ENCODE data around the gene PIP4K2C.
A peak's percentile ranks its signal among the peaks of the same experiment; 100 is the strongest.
"Not testable (repeated sequence)": the region's sequence is repeated elsewhere in the genome, so short reads cannot be mapped to it uniquely, and the experiment has no call there.

PIP4K2C gene

DNA sequence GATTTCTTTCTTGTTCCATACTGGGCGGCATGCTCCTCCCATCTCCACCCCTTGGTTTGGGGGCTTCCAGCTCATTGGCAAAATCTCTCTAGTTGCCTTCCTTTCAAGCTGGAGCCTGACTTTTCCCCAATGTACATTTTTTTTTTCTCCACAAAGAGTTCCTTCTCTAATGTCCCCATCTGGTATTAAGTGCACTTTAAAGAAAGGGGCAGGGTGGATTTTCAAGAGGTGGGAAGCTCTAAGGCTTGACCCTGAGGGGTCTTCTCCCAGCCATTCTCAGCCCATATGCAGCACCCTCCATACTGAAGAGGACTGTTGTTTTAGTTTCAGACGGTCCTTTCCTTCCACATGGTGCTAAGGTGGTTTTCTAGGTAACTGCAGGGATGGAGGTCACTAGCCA, 5.8 kb upstream of the PIP4K2C start:
- Mint-ChIP-seq H3K4me1 (ENCODE audit: low read depth) (peaks cover 4% of the 10 kb centered on the region), H3K36me3 (ENCODE audit: low read depth) (no peaks in the 10 kb centered on the region), H3K27ac (no peak overlapping the region), H3K27me3 (ENCODE audit: low read depth) (no peaks in the 10 kb centered on the region), H3K9me3 (no peaks in the 10 kb centered on the region), H3K4me3 (no peak overlapping the region)
- no peak for DNase-seq (ENCODE audit: low spot score)

- H3K27me3 Mint-ChIP-seq (ENCODE audit: low read depth) = peaks cover 2% of the 10 kb centered on the region
- peaks cover 10% of the 10 kb centered on the region for H3K4me1 Mint-ChIP-seq (ENCODE audit: low read depth)
- no peak overlapping the region for H3K4me3 Mint-ChIP-seq
- DNase-seq (ENCODE audit: low spot score) = no peak
- H3K9me3 Mint-ChIP-seq = no peaks in the 10 kb centered on the region
- no peak overlapping the region for H3K27ac Mint-ChIP-seq
- no peaks in the 10 kb centered on the region for H3K36me3 Mint-ChIP-seq (ENCODE audit: low read depth)
These were observed 4.9 kb upstream of the PIP4K2C start for GRCh38 chr12:57586128-57586527.

GRCh38 chr12:57586832-57587429, 4.1 kb upstream of the PIP4K2C start:
- Mint-ChIP-seq H3K9me3 (no peaks in the 10 kb centered on the region), H3K4me3 (no peak overlapping the region), H3K36me3 (ENCODE audit: low read depth) (no peaks in the 10 kb centered on the region), H3K27me3 (ENCODE audit: low read depth) (peaks cover 2% of the 10 kb centered on the region), H3K27ac (no peak overlapping the region), H3K4me1 (ENCODE audit: low read depth) (peaks cover 13% of the 10 kb centered on the region)
- no peak for DNase-seq (ENCODE audit: low spot score)

DNA sequence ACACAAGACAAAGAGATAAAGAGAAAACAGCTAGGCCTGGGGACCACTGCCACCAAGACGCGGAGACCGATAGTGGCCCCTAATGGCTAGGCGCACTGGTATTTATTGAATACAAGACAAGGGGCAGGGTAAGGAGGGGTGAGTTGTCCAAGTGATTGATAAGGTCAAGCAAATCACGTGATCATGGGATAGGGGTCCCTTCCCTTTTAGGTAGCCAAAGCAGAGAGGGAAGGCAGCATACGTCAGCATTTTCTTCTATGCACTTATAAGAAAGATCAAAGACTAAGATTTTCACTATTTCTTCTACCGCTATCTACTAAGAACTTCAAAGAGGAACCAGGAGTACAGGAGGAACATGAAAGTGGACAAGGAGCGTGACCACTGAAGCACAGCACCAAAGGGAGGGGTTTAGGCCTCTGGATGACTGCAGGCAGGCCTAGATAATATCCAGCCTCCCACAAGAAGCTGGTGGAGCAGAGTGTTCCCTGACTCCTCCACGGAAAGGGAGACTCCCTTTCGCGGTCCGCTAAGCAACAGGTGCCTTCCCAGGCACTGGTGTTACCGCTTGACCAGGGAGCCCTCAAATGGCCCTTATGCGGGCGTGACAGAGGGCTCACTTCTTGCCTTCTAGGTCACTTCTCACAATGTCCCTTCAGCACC, 1.9 kb upstream of the PIP4K2C start:
- DNase-seq (ENCODE audit: low spot score); H3K27ac Mint-ChIP-seq; H3K27me3 Mint-ChIP-seq (ENCODE audit: low read depth); H3K4me3 Mint-ChIP-seq; H3K36me3 Mint-ChIP-seq (ENCODE audit: low read depth); H3K9me3 Mint-ChIP-seq: not testable (repeated sequence)
- H3K4me1 Mint-ChIP-seq (ENCODE audit: low read depth) = peaks cover 21% of the 10 kb centered on the region

DNA sequence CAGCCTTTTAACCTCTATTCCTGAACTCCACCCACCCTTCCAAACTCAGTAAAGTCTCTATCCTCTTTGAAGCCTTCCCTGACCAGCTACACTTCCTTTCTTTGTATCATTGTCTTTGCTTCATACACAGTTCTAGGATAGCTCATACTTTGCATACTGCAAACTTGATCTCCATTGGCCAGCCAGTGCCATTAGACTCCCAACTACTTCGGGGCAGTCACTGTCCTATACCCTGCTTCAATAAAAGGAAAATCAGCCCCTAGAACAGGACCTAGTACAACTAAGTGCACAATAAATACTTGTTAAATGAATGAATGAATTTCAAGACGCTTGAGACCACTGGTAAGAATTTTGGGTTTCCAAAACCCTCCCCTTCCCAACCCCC, 521 bp upstream of the PIP4K2C start:
- Mint-ChIP-seq H3K4me1 (ENCODE audit: low read depth) (peaks cover 21% of the 10 kb centered on the region), H3K9me3 (no peaks in the 10 kb centered on the region), H3K27me3 (ENCODE audit: low read depth) (peaks cover 2% of the 10 kb centered on the region), H3K4me3 (peak overlapping the region; percentile 86), H3K27ac (peak overlapping the region; percentile 77), H3K36me3 (ENCODE audit: low read depth) (peaks cover 6% of the 10 kb centered on the region)
- DNase-seq (ENCODE audit: low spot score) = no peak

GRCh38 chr12:57591782-57592325, 862 bp downstream of the PIP4K2C start:
- H3K36me3 Mint-ChIP-seq (ENCODE audit: low read depth) = peaks cover 13% of the 10 kb centered on the region
- H3K4me3 Mint-ChIP-seq = peak overlapping the region; percentile 86
- peaks cover 2% of the 10 kb centered on the region for H3K27me3 Mint-ChIP-seq (ENCODE audit: low read depth)
- peak overlapping the region; percentile 77 for H3K27ac Mint-ChIP-seq
- peaks cover 21% of the 10 kb centered on the region for H3K4me1 Mint-ChIP-seq (ENCODE audit: low read depth)
- DNase-seq (ENCODE audit: low spot score) = no peak
- no peaks in the 10 kb centered on the region for H3K9me3 Mint-ChIP-seq

DNA sequence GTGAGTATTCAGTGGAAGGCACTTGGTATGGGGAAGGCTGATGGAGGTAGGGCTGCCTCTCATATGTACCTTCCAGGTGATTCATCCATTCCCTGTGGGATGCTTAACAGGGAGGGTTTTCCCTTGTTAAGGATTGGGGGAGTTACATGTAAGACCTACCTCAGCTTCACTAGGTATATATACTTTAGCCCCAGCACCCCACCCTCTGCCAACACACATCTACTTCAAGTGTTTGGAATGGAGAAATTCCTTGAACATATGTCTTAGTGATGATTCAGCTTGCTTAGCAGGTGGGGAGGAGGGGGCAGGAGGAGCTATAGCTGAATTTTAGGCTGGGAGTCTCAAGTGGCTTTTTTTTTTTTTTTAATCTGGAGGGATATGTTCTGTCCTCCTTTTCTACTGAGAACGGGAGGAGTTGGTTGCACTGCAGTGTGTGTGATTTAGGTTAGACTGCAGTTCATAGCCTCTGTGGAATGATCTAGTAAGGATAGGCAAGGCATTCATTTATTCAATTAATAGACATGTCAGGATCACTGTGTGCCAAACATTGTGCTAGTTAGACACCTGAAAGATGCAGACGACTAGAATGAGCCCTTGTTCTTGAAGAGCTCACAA, 1.7 kb downstream of the PIP4K2C start:
- Mint-ChIP-seq H3K4me1 (ENCODE audit: low read depth) (peaks cover 21% of the 10 kb centered on the region), H3K4me3 (peak overlapping the region; percentile 86), H3K36me3 (ENCODE audit: low read depth) (peaks cover 16% of the 10 kb centered on the region), H3K27ac (peak overlapping the region; percentile 1), H3K9me3 (no peaks in the 10 kb centered on the region), H3K27me3 (ENCODE audit: low read depth) (peaks cover 2% of the 10 kb centered on the region)
- no peak for DNase-seq (ENCODE audit: low spot score)

DNA sequence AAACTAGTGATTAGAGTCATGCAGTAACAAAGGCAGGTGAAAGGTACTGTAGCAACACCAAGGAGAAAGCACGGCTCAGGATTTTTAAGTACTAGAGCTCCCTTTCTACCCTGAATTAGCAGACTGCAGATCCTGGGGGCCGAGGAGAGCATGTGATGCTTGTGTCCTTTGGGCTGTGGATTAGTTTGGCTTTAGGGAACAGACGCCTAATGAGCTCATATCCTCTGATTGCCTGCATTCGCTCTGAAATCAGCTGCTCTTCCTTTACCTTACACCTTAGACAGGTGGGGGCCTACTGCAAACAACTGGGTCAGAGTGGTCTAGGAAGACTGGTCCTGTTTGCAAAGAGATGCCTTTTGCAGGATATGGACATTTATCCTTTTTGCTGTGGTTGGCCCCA, 2.2 kb downstream of the PIP4K2C start:
- DNase-seq (ENCODE audit: low spot score) = no peak
- H3K27me3 Mint-ChIP-seq (ENCODE audit: low read depth) = peaks cover 2% of the 10 kb centered on the region
- H3K4me1 Mint-ChIP-seq (ENCODE audit: low read depth) = peaks cover 21% of the 10 kb centered on the region
- no peak overlapping the region for H3K27ac Mint-ChIP-seq
- H3K9me3 Mint-ChIP-seq = no peaks in the 10 kb centered on the region
- no peak overlapping the region for H3K4me3 Mint-ChIP-seq
- H3K36me3 Mint-ChIP-seq (ENCODE audit: low read depth) = peaks cover 18% of the 10 kb centered on the region

DNA sequence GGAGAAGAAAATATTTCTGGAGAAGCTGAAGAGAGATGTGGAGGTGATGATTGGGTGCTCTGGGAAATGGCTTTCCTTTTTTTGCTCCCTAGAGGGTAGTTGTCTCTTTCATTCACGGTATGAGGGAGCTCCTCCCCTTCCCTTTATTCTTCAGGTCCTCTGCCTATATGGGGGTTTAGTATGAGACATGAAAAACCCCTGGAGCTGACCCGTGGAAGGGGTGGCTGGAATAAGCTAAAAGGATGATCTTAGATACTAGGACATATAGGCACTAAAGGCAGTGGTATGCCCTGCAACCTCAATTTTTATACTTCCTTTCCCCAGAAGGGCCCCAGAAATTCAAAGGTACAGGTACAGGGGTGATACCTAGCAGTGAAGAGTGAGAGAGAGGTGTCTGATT, 9.4 kb downstream of the PIP4K2C start:
- no peak for DNase-seq (ENCODE audit: low spot score)
- Mint-ChIP-seq H3K4me1 (ENCODE audit: low read depth) (peaks cover 8% of the 10 kb centered on the region), H3K4me3 (no peak overlapping the region), H3K36me3 (ENCODE audit: low read depth) (peaks cover 35% of the 10 kb centered on the region), H3K27ac (no peak overlapping the region), H3K27me3 (ENCODE audit: low read depth) (no peaks in the 10 kb centered on the region), H3K9me3 (no peaks in the 10 kb centered on the region)

- DNase-seq (ENCODE audit: low spot score) = no peak
- Mint-ChIP-seq H3K9me3 (no peaks in the 10 kb centered on the region), H3K4me1 (ENCODE audit: low read depth) (peaks cover 13% of the 10 kb centered on the region), H3K27ac (no peak overlapping the region), H3K27me3 (ENCODE audit: low read depth) (no peaks in the 10 kb centered on the region), H3K36me3 (ENCODE audit: low read depth) (peaks cover 26% of the 10 kb centered on the region), H3K4me3 (no peak overlapping the region)
These were observed 11.6 kb downstream of the PIP4K2C start for GRCh38 chr12:57602544-57602943.

DNA sequence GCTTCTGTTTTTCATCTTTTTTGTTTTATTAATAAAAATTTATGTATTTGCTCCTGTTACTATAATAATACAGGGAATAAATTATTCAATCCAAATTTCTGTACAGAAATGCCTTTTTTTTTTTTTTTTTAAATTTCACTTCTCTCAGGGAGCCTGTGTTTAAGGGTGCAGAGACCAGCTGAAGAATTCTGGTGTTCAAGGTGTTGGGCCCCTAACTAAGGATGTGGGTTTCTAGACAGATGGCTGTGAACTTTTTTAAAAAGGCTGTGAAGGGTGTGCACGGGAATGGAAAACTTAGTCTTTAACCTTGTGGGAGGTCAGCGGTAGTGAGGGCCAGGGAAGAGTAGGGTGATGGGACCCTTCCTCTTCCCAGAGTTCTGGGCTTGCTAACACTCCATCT, 12.3 kb downstream of the PIP4K2C start:
- DNase-seq (ENCODE audit: low spot score) = no peak
- no peak overlapping the region for H3K27ac Mint-ChIP-seq
- peaks cover 13% of the 10 kb centered on the region for H3K4me1 Mint-ChIP-seq (ENCODE audit: low read depth)
- H3K4me3 Mint-ChIP-seq = peak overlapping the region; percentile 66
- peaks cover 23% of the 10 kb centered on the region for H3K36me3 Mint-ChIP-seq (ENCODE audit: low read depth)
- no peaks in the 10 kb centered on the region for H3K27me3 Mint-ChIP-seq (ENCODE audit: low read depth)
- H3K9me3 Mint-ChIP-seq = no peaks in the 10 kb centered on the region

- Mint-ChIP-seq H3K4me1 (ENCODE audit: low read depth) (peaks cover 13% of the 10 kb centered on the region), H3K27ac (peak overlapping the region; percentile 76), H3K9me3 (no peaks in the 10 kb centered on the region), H3K36me3 (ENCODE audit: low read depth) (peaks cover 21% of the 10 kb centered on the region), H3K4me3 (peak overlapping the region; percentile 81), H3K27me3 (ENCODE audit: low read depth) (no peaks in the 10 kb centered on the region)
- DNase-seq (ENCODE audit: low spot score) = no peak
These were observed 12.9 kb downstream of the PIP4K2C start for GRCh38 chr12:57603815-57604453.

- Mint-ChIP-seq H3K36me3 (ENCODE audit: low read depth) (peaks cover 18% of the 10 kb centered on the region), H3K4me1 (ENCODE audit: low read depth) (peaks cover 13% of the 10 kb centered on the region), H3K9me3 (no peaks in the 10 kb centered on the region), H3K27me3 (ENCODE audit: low read depth) (no peaks in the 10 kb centered on the region), H3K4me3 (peak within 1 kb of the TSS; percentile 81), H3K27ac (peak within 1 kb of the TSS; percentile 88)
- no peak for DNase-seq (ENCODE audit: low spot score)
These were observed 13.5 kb downstream of the PIP4K2C start, which contains the start of gene DTX3 for GRCh38 chr12:57604454-57604991. Gene DTX3, plus strand, starts transcription at chr12:57604824. Its CDS starts 1,694 bp downstream, at chr12:57606518.

All from T-helper 2 cell treated with Interferon-gamma antibody and Interleukin-4, amounts not matched to agents 5 μg/mL and 100 μg/mL, for 36 hours (primary cell).